ENCODE measurements around the gene ZNF438.
A peak's percentile ranks its signal among the peaks of the same experiment; 100 is the strongest.

Gene ZNF438

DNA sequence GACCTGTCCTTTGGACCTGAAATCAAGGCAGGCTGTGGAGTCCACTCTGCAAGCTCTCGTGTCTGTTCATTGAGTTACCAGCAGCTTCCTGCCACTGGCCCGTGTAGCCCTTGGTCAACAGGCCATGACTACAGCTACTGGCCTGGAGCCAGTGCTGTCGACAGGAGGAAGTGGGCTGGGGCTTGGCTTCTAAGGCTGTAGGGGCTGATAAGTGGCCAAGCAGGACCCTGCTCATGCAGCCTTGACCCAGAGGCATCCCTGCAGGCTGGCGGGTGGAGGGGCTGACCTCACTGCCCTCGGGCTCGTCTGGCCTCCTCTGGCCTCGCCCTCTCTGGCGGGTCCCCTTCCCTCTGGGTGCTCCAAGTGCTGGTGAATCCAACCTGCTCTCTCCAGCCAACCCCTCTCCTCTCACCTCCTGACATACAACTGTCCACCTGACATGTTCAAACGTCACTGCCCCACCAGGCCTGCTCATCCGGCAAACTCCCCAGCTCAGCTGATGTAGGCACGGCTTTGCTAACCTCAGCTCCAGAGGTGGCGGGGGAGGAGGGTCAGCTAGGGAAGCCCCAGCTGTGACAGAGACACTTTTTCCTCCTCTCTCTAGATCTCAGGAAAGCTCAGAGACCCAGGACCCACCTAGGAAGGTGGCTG, 213.5 kb downstream of the ZNF438 start:
- Mint-ChIP-seq H3K36me3 (ENCODE audit: low read depth) (no peaks in the 10 kb centered on the region), H3K4me3 (no peak overlapping the region), H3K4me1 (peaks cover 20% of the 10 kb centered on the region), H3K27ac (no peak overlapping the region), H3K9me3 (no peaks in the 10 kb centered on the region), H3K27me3 (no peaks in the 10 kb centered on the region)
- DNase-seq: no peak
- ATAC-seq: no peak

DNA sequence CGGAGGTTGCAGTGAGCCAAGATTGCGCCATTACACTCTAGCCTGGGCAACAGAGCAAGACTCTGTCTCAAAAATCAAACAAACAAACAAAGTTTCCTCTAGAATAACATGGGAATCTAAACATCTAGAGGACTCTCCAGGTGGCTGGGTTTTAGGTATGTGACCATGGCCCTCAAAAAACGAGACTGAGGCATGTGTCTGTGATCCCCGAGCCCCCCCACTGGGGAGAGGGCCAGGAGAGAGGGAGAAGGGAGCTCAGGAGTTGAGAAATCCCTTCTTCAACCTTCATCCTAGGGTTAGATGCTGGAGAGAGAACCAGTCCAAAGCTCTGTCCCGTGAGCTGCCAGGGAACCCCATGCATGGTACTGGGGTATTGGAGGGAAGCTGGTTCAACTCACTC, 214.1 kb downstream of the ZNF438 start:
- Mint-ChIP-seq H3K4me3 (no peak overlapping the region), H3K4me1 (peaks cover 26% of the 10 kb centered on the region), H3K27ac (no peak overlapping the region), H3K27me3 (no peaks in the 10 kb centered on the region), H3K36me3 (ENCODE audit: low read depth) (no peaks in the 10 kb centered on the region), H3K9me3 (no peaks in the 10 kb centered on the region)
- ATAC-seq (no peak), DNase-seq (no peak)

DNA sequence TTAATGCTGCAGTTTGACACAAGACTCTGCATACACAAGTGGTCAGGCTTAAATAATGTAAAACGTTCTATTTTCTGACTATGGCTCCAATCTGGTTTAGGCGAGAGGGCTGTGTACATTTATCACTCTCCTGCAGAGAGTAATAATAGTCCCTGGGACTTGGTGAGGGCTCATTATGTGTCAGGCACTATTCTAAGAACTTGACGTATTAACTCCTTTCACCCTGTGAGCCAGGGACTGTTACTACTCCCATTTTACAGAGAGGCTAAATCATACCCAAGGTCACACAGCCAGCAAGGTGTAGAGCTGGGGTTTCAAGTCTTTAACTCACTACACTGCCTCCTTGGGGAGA, 214.9 kb downstream of the ZNF438 start:
- DNase-seq: no peak
- Mint-ChIP-seq H3K4me1 (peaks cover 31% of the 10 kb centered on the region), H3K27ac (no peak overlapping the region), H3K27me3 (no peaks in the 10 kb centered on the region), H3K9me3 (no peaks in the 10 kb centered on the region), H3K4me3 (no peak overlapping the region), H3K36me3 (ENCODE audit: low read depth) (no peaks in the 10 kb centered on the region)
- no peak for ATAC-seq

DNA sequence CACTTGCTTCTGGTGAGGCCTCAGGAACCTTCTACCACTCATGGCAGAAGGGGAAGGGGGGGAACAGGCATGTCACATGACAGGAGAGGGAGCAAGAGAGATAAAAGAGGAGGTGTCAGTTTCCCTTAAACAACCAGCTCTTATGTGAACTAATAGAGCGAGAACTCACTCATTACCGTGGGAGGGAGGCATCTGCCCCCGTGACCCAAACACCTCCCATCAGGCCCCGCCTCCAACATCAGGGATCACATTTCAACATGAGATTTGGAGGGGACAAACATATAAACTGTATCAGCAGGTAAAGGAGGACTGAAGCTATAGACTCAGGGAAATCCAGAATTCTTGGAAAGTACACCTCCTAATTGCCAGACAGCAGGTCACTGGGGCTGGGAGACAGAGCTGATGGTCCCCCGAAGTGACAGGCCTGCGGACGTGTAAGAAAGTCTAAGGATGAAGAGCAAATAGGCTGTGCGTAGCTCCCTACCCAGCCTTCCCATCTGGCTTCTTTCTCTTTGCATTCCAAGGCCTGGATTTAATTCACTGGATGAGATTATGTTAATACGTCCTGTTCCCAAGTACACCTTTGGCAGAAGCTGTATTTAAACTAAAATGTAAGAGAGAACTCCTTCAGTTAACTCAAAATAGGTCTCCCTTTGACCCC, 215.4 kb downstream of the ZNF438 start:
- no peak overlapping the region for H3K4me3 Mint-ChIP-seq
- no peaks in the 10 kb centered on the region for H3K36me3 Mint-ChIP-seq (ENCODE audit: low read depth)
- H3K4me1 Mint-ChIP-seq: peaks cover 34% of the 10 kb centered on the region
- H3K27me3 Mint-ChIP-seq: no peaks in the 10 kb centered on the region
- DNase-seq (no peak), ATAC-seq (no peak)
- H3K9me3 Mint-ChIP-seq: no peaks in the 10 kb centered on the region
- H3K27ac Mint-ChIP-seq: no peak overlapping the region

- Mint-ChIP-seq H3K9me3 (no peaks in the 10 kb centered on the region), H3K36me3 (ENCODE audit: low read depth) (no peaks in the 10 kb centered on the region), H3K4me1 (peaks cover 29% of the 10 kb centered on the region), H3K27ac (no peak overlapping the region), H3K27me3 (no peaks in the 10 kb centered on the region), H3K4me3 (no peak overlapping the region)
- peak; percentile 58 for ATAC-seq
- DNase-seq: no peak
Measured at GRCh38 chr10:30813872-30814481, 217.7 kb downstream of the ZNF438 start.

- Mint-ChIP-seq H3K36me3 (ENCODE audit: low read depth) (no peaks in the 10 kb centered on the region), H3K9me3 (no peaks in the 10 kb centered on the region), H3K27me3 (no peaks in the 10 kb centered on the region), H3K4me1 (peaks cover 29% of the 10 kb centered on the region), H3K4me3 (no peak overlapping the region), H3K27ac (peak overlapping the region; percentile 35)
- ATAC-seq (no peak), DNase-seq (no peak)
Measured at GRCh38 chr10:30812018-30812851, 219.4 kb downstream of the ZNF438 start.

DNA sequence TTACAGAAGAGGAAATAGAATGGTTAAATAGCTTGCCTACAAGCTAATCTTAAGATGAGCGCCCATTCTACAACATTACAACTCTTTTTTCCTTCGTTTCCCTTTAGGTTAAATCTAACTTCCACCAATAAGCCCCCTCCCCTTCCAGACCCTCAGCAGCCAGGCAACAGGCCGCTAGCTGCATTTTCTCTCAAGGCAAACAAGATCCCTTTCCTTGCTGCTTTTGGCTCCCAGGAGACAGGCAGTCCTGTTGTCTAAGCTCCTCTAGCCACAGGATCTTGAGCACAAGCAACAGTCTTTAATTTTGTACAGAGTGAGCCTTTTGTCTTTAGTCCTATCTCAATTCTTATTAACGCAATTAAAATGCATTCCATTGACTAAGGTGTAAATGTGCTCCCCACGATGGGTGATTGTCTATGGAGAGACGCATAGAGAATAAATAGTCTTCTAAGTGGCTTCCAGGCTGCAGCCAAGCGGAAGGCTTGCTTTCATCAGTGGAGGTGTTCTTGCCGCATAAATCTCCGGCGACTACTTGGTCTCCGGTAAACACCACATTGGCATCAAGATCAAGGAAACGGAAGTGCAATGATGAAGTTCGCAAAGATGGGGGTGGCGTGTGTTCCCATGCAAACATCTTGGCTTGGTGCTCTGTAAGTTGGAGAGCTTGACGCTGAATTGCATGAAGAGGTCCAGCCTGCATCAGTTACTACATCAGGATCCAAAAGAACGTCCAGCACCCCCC, 220.2 kb downstream of the ZNF438 start:
- Mint-ChIP-seq H3K36me3 (ENCODE audit: low read depth) (no peaks in the 10 kb centered on the region), H3K4me3 (no peak overlapping the region), H3K27me3 (no peaks in the 10 kb centered on the region), H3K9me3 (no peaks in the 10 kb centered on the region), H3K4me1 (peaks cover 29% of the 10 kb centered on the region), H3K27ac (peak overlapping the region; percentile 35)
- ATAC-seq (no peak), DNase-seq (no peak)

- no peaks in the 10 kb centered on the region for H3K36me3 Mint-ChIP-seq (ENCODE audit: low read depth)
- no peaks in the 10 kb centered on the region for H3K27me3 Mint-ChIP-seq
- no peak overlapping the region for H3K27ac Mint-ChIP-seq
- DNase-seq (no peak), ATAC-seq (no peak)
- H3K4me1 Mint-ChIP-seq: peaks cover 29% of the 10 kb centered on the region
- H3K4me3 Mint-ChIP-seq: no peak overlapping the region
- no peaks in the 10 kb centered on the region for H3K9me3 Mint-ChIP-seq
Measured at GRCh38 chr10:30810416-30810815, 221.2 kb downstream of the ZNF438 start.

- H3K36me3 Mint-ChIP-seq (ENCODE audit: low read depth): no peaks in the 10 kb centered on the region
- no peaks in the 10 kb centered on the region for H3K27me3 Mint-ChIP-seq
Measured at GRCh38 chr10:30806850-30807249, 224.8 kb downstream of the ZNF438 start.

DNA sequence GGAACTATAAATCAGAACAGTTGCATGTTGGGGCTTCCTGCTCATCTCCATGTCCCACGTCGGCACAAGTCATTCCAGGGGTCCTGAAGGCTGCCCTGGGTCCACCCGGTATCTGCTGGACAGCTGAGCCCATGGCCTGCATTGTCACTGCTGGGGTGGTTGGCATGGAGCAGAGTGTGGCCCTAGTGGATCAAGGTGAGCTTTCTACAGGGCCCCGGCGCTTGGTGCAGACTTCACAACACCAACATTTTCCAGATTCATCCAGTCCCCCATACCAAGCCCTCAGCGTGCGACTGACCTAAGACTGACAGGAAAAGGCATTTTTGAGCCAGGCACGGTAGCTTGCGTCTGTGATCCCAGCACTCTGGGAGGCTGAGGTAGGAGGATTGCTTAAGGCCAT, 226.6 kb downstream of the ZNF438 start:
- Mint-ChIP-seq H3K4me1 (peaks cover 4% of the 10 kb centered on the region), H3K27me3 (no peaks in the 10 kb centered on the region), H3K9me3 (no peaks in the 10 kb centered on the region), H3K27ac (no peak overlapping the region), H3K36me3 (ENCODE audit: low read depth) (no peaks in the 10 kb centered on the region), H3K4me3 (no peak overlapping the region)
- ATAC-seq (no peak), DNase-seq (no peak)

More at GRCh38 chr10:30806850-30807249, 224.8 kb downstream of the ZNF438 start:
- no peak for ATAC-seq
- Mint-ChIP-seq H3K9me3 (no peaks in the 10 kb centered on the region), H3K4me3 (no peak overlapping the region), H3K4me1 (peaks cover 7% of the 10 kb centered on the region), H3K27ac (no peak overlapping the region)
- no peak for DNase-seq

DNA sequence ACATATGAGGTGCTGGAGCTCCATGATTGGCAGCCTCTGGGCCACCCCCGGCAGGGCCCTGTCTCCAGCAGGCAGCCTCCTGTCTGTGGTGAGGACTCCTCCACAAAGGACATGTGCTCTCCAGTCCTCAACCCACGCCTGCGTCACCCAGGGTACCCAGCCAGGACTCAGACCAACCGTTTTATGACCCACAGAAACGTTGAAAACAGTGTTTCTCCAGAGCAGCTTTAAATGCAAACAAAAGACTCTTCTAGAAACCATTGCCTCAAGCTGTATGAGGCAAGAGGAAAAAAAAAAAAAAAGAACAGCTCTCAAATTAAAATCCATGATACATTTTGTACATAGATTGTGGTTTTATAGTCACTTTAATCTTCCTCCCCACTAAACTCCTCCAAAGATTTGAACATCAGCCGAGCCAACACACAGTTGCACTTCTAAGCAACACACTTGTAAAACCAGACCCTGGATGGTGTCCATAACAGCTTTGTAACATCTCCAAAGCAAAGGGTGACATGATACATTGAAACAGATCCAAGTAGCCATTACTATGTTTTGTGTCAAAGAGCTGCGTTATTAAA, 227.1 kb downstream of the ZNF438 start:
- no peaks in the 10 kb centered on the region for H3K36me3 Mint-ChIP-seq (ENCODE audit: low read depth)
- H3K4me1 Mint-ChIP-seq: peaks cover 4% of the 10 kb centered on the region

GRCh38 chr10:30803892-30804322, 227.8 kb downstream of the ZNF438 start:
- Mint-ChIP-seq H3K4me3 (no peak overlapping the region), H3K4me1 (peaks cover 4% of the 10 kb centered on the region), H3K27ac (no peak overlapping the region), H3K36me3 (ENCODE audit: low read depth) (no peaks in the 10 kb centered on the region), H3K9me3 (no peaks in the 10 kb centered on the region), H3K27me3 (no peaks in the 10 kb centered on the region)
- ATAC-seq (no peak), DNase-seq (no peak)

More for the DNA sequence above, 227.1 kb downstream of the ZNF438 start:
- ATAC-seq (no peak), DNase-seq (no peak)
- Mint-ChIP-seq H3K9me3 (no peaks in the 10 kb centered on the region), H3K27me3 (no peaks in the 10 kb centered on the region), H3K4me3 (no peak overlapping the region), H3K27ac (no peak overlapping the region)

GRCh38 chr10:30803058-30803457, 228.6 kb downstream of the ZNF438 start:
- no peak for ATAC-seq
- Mint-ChIP-seq H3K9me3 (no peaks in the 10 kb centered on the region), H3K36me3 (ENCODE audit: low read depth) (no peaks in the 10 kb centered on the region), H3K27me3 (no peaks in the 10 kb centered on the region), H3K4me3 (no peak overlapping the region), H3K4me1 (peaks cover 4% of the 10 kb centered on the region), H3K27ac (no peak overlapping the region)
- no peak for DNase-seq

GRCh38 chr10:30800368-30800767, 231.3 kb downstream of the ZNF438 start:
- Mint-ChIP-seq H3K36me3 (ENCODE audit: low read depth) (no peaks in the 10 kb centered on the region), H3K4me1 (peaks cover 4% of the 10 kb centered on the region), H3K27me3 (no peaks in the 10 kb centered on the region), H3K4me3 (no peak overlapping the region), H3K27ac (no peak overlapping the region), H3K9me3 (no peaks in the 10 kb centered on the region)
- no peak for DNase-seq
- ATAC-seq: no peak
